ENCODE results near the gene GOLGA8M. TPM values are rescaled to one million over a fixed set of nuclear protein-coding genes. Genes with fewer than 3 reads are reported as not detected.
"Not testable (repeated sequence)": the region's sequence is repeated elsewhere in the genome, so short reads cannot be mapped to it uniquely, and the experiment has no call there.

The GOLGA8M gene
- total and polyA plus RNA-seq, 2 of the 8 experiments (the other 6 are each of a cell fraction or from before 2014, with no cell fraction given): not detected

DNA sequence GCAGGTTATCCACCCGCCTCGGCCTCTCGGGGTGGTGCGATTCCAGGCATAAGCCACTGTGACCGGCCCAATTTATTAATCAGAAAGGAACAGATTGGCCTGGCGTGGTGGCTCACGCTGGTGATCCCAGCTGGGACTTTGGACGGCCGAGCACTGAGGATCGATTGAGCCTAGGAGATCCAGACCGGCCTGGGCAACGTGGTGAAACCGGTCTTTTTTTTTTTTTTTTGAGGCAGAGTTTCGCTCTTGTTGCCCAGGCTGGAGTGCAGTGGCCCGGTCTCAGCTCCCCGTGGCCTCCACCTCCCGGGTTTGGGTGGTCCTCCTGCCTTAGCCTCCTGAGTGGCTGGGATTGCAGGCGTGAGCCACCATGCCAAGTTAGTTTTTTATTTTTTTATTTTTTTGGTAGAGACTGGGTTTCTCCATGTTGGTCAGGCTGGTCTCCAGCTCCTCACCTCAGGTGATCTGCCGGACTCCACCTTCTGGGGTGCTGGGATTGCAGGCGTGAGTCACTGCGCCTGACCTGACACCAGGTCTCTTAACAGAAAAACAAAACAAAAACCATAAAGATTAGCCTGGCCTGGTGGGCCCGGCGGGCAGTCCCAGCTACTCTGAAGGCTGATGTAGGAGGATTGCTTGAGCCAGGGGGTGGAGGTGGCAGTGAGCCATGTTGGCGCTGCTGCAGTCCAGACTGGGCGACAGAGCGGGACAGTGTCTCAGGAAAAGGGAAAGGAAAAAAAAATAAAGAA, 18.0 kb downstream of the GOLGA8M start:
- H3K79me2 ChIP-seq (ENCODE audit: control insufficient read depth in 1 of 2, insufficient read depth in 2 of 2, low read length in 2 of 2); H2BK5ac ChIP-seq (ENCODE audit: low read depth, low read length); H2BK12ac ChIP-seq (ENCODE audit: low read depth, low read length); H3K18ac ChIP-seq (ENCODE audit: extremely low read depth, low read length); POLR2A ChIA-PET (ENCODE audit: partially characterized antibody); H3K9me3 ChIP-seq (ENCODE audit: insufficient read depth in 2 of 2, low read depth in 1 of 2, low read length in 1 of 2); H3K14ac ChIP-seq (ENCODE audit: insufficient read length); H4K5ac ChIP-seq (ENCODE audit: insufficient read length, low read depth, low read length); H3K36me3 ChIP-seq (ENCODE audit: control insufficient read depth in 2 of 4, insufficient read depth in 4 of 4, low read length in 3 of 4); H3K56ac ChIP-seq (replicated peaks; ENCODE audit: insufficient read length, low read depth, low read length); H3K79me1 ChIP-seq (ENCODE audit: low read depth, low read length); DNase-seq (ENCODE audit: low read depth in 1 of 2, low spot score in 2 of 2); FAIRE-seq; H4K20me1 ChIP-seq (replicated peaks in 1 of 2; ENCODE audit: control insufficient read depth in 1 of 2, insufficient read depth in 2 of 2, low read length in 2 of 2); H2BK15ac ChIP-seq (ENCODE audit: low read length); H3K23me2 ChIP-seq (ENCODE audit: low read depth, low read length); H4K8ac ChIP-seq (ENCODE audit: extremely low read depth, insufficient read depth, low read length); H3K4me1 ChIP-seq (replicated peaks in 1 of 4; ENCODE audit: control insufficient read depth in 3 of 4, insufficient read depth in 4 of 4, low read length in 3 of 4); H3K4ac ChIP-seq (replicated peaks; ENCODE audit: insufficient read length, low read depth, low read length); H3K9ac ChIP-seq (replicated peaks in 1 of 4; ENCODE audit: extremely low read depth in 1 of 4, low read depth in 3 of 4, low read length in 3 of 4); H3K23ac ChIP-seq (ENCODE audit: insufficient read length); H3K27me3 ChIP-seq (replicated peaks in 1 of 4; ENCODE audit: control insufficient read depth in 3 of 4, extremely low read depth in 1 of 4, insufficient read depth in 3 of 4, low read length in 3 of 4); H2AK5ac ChIP-seq (ENCODE audit: low read depth, low read length); H2BK120ac ChIP-seq (replicated peaks; ENCODE audit: low read depth, low read length); H2AFZ ChIP-seq (ENCODE audit: low read length); CTCF ChIA-PET (ENCODE audit: partially characterized antibody); H3K4me3 ChIP-seq (ENCODE audit: extremely low read depth in 1 of 4, insufficient read depth in 2 of 4, low read depth in 3 of 4, low read length in 4 of 4); H3K4me2 ChIP-seq (ENCODE audit: insufficient read depth in 1 of 2, low read depth in 2 of 2, low read length in 2 of 2); H3K27ac ChIP-seq (ENCODE audit: low read depth, low read length); H2BK20ac ChIP-seq (ENCODE audit: low read length); H4K91ac ChIP-seq (replicated peaks; ENCODE audit: insufficient read length, low read length): not testable (repeated sequence)
- WGBS, 2 experiments (ENCODE audit: extremely low coverage in 1 of 2, insufficient coverage in 1 of 2, insufficient read length in 1 of 2, insufficient replicate concordance in 2 of 2, low coverage in 1 of 2, low lambda C conversion rate in 2 of 2, missing lambda C conversion rate in 1 of 2): 91% methylated on average over 21 of the region's 26 CpGs; no CpG with 5 or more reads in 1 of the 2 experiments

DNA sequence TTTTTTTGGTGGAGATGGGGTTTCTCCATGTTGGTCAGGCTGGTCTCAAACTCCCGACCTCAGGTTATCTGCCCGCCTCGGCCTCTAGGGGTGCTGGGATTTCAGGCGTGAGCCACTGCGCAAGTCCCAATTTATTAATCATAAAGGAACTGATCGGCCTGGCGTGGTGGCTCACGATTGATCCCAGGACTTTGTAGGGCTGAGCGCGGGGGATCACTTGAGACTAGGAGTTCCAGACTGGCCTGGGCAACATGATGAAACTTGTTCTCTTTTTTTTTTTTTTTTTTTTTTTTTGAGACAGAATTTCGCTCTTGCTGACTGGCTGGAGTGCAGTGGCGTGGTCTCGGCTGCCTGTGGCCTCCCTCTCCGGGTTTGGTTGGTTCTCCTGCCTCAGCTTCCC, 19.2 kb downstream of the GOLGA8M start:
- not testable (repeated sequence) for FAIRE-seq; H3K27ac ChIP-seq (ENCODE audit: low read depth, low read length)

More for the DNA sequence above, 19.2 kb downstream of the GOLGA8M start:
- H4K20me1 ChIP-seq (replicated peaks in 1 of 2; ENCODE audit: control insufficient read depth in 1 of 2, insufficient read depth in 2 of 2, low read length in 2 of 2); H4K91ac ChIP-seq (replicated peaks; ENCODE audit: insufficient read length, low read length); H2BK12ac ChIP-seq (ENCODE audit: low read depth, low read length); H3K23me2 ChIP-seq (ENCODE audit: low read depth, low read length); DNase-seq (ENCODE audit: low read depth in 1 of 2, low spot score in 2 of 2); H3K9me3 ChIP-seq (ENCODE audit: insufficient read depth in 2 of 2, low read depth in 1 of 2, low read length in 1 of 2); H4K5ac ChIP-seq (ENCODE audit: insufficient read length, low read depth, low read length); H3K4ac ChIP-seq (replicated peaks; ENCODE audit: insufficient read length, low read depth, low read length); H2AK5ac ChIP-seq (ENCODE audit: low read depth, low read length); H3K79me2 ChIP-seq (ENCODE audit: control insufficient read depth in 1 of 2, insufficient read depth in 2 of 2, low read length in 2 of 2); H3K4me1 ChIP-seq (replicated peaks in 1 of 4; ENCODE audit: control insufficient read depth in 3 of 4, insufficient read depth in 4 of 4, low read length in 3 of 4); H2BK15ac ChIP-seq (ENCODE audit: low read length); H2AFZ ChIP-seq (ENCODE audit: low read length); H3K9ac ChIP-seq (replicated peaks in 1 of 4; ENCODE audit: extremely low read depth in 1 of 4, low read depth in 3 of 4, low read length in 3 of 4); CTCF ChIA-PET (ENCODE audit: partially characterized antibody); H3K56ac ChIP-seq (replicated peaks; ENCODE audit: insufficient read length, low read depth, low read length); H3K27me3 ChIP-seq (replicated peaks in 1 of 4; ENCODE audit: control insufficient read depth in 3 of 4, extremely low read depth in 1 of 4, insufficient read depth in 3 of 4, low read length in 3 of 4); H3K18ac ChIP-seq (ENCODE audit: extremely low read depth, low read length); H2BK20ac ChIP-seq (ENCODE audit: low read length); H3K14ac ChIP-seq (ENCODE audit: insufficient read length); H3K36me3 ChIP-seq (ENCODE audit: control insufficient read depth in 2 of 4, insufficient read depth in 4 of 4, low read length in 3 of 4); H3K79me1 ChIP-seq (ENCODE audit: low read depth, low read length); H2BK5ac ChIP-seq (ENCODE audit: low read depth, low read length); H2BK120ac ChIP-seq (replicated peaks; ENCODE audit: low read depth, low read length); POLR2A ChIA-PET (ENCODE audit: partially characterized antibody); H3K4me3 ChIP-seq (ENCODE audit: extremely low read depth in 1 of 4, insufficient read depth in 2 of 4, low read depth in 3 of 4, low read length in 4 of 4); H3K23ac ChIP-seq (ENCODE audit: insufficient read length); H3K4me2 ChIP-seq (ENCODE audit: insufficient read depth in 1 of 2, low read depth in 2 of 2, low read length in 2 of 2); H4K8ac ChIP-seq (ENCODE audit: extremely low read depth, insufficient read depth, low read length): not testable (repeated sequence)
- 98% methylated on average over 10 of the region's 14 CpGs; no CpG with 5 or more reads in 1 of the 2 experiments for WGBS, 2 experiments (ENCODE audit: extremely low coverage in 1 of 2, insufficient coverage in 1 of 2, insufficient read length in 1 of 2, insufficient replicate concordance in 2 of 2, low coverage in 1 of 2, low lambda C conversion rate in 2 of 2, missing lambda C conversion rate in 1 of 2)

Data from H1 (cell line).